Muscle layer of duodenum (tissue), 2 donors: ENCODE data around the gene STRA6.

ENCODE experiments used
- H3K27ac ChIP-seq: one replicate; pipeline ENCODE4 v1.7.0; 2013; ENCODE audit warnings: mild to moderate bottlenecking, low read length
- H3K27me3 ChIP-seq: one replicate; pipeline ENCODE4 v1.7.0; 2013; ENCODE audit warnings: low read depth, mild to moderate bottlenecking, control low read depth, low read length
- H3K36me3 ChIP-seq, 2 donors: one replicate each; pipeline ENCODE4 v1.7.0; 2013; ENCODE audit warnings: low read length in 2 of 2, control low read depth in 1 of 2, mild to moderate bottlenecking in 1 of 2; ENCODE audit not compliant: insufficient read depth in 2 of 2, control insufficient read depth in 1 of 2
- H3K4me1 ChIP-seq, 2 donors: one replicate each; pipeline ENCODE4 v1.7.0; 2013; ENCODE audit warnings: low read length in 2 of 2, mild to moderate bottlenecking in 2 of 2, control low read depth in 1 of 2, moderate library complexity in 1 of 2; ENCODE audit not compliant: insufficient read depth in 2 of 2, control insufficient read depth in 1 of 2
- H3K4me3 ChIP-seq, 2 donors: one replicate each; pipeline ENCODE4 v1.7.0; 2013; ENCODE audit warnings: low read length in 2 of 2, low read depth in 1 of 2, mild to moderate bottlenecking in 1 of 2
- H3K9me3 ChIP-seq, 2 donors: one replicate each; pipeline ENCODE4 v1.7.0; 2013; ENCODE audit warnings: low read length in 2 of 2, control low read depth in 1 of 2, mild to moderate bottlenecking in 1 of 2; ENCODE audit not compliant: control insufficient read depth in 1 of 2
- donor health status: healthy.

The STRA6 gene

DNA sequence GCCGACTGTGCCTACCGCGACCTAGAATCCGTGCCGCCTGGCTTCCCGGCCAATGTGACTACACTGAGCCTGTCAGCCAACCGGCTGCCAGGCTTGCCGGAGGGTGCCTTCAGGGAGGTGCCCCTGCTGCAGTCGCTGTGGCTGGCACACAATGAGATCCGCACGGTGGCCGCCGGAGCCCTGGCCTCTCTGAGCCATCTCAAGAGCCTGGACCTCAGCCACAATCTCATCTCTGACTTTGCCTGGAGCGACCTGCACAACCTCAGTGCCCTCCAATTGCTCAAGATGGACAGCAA is 27.7 kb downstream of the STRA6 start:
- Histone ChIP-seq H3K36me3 (no peaks in the 10 kb centered on the region), H3K27me3 (no peaks in the 10 kb centered on the region), H3K27ac (no peak overlapping the region), H3K4me3 (peak overlapping the region in 1 of 2 donors; percentile 66), H3K9me3 (no peaks in the 10 kb centered on the region), H3K4me1 (peaks cover 5 to 67% of the 10 kb centered on the region in 2 donors)

DNA sequence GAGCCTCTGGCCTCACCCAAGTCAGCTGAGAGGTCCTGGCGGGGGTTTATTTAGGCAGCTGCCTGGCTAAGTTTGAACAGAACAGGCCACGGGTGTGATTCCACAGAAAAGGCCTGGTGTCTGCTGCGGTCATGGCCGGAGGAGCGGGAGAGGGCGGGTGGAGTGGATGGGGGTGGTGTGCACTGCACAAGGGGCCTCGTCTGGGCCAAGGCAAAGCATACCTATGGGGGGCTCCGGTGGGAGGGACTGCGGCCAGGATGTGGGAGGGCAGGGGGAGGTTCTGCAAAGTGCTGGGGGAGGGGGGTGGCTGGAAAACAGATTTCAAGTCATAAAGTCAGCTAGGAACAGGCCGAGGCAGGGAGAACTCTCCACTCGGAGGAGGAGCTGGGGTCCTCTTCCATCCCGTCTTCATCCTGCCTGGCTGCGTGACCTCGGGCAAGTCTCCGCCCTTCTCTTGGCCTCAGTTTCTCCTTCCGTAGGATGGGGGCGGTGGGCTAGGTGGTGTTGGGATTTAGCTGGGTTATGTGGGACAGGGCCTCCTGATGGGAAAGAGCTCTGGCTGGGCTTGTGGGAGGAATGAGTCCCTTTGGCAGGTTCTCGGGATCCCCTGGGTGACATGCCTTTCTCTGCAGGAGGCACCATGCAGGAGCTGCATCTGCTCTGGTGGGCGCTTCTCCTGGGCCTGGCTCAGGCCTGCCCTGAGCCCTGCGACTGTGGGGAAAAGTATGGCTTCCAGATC is 28.2 kb downstream of the STRA6 start:
- Histone ChIP-seq H3K4me3 (peak overlapping the region; percentile 30 to 66), H3K27ac (no peak overlapping the region), H3K36me3 (no peaks in the 10 kb centered on the region), H3K4me1 (peaks cover 7 to 67% of the 10 kb centered on the region in 2 donors), H3K9me3 (no peaks in the 10 kb centered on the region), H3K27me3 (no peaks in the 10 kb centered on the region)

DNA sequence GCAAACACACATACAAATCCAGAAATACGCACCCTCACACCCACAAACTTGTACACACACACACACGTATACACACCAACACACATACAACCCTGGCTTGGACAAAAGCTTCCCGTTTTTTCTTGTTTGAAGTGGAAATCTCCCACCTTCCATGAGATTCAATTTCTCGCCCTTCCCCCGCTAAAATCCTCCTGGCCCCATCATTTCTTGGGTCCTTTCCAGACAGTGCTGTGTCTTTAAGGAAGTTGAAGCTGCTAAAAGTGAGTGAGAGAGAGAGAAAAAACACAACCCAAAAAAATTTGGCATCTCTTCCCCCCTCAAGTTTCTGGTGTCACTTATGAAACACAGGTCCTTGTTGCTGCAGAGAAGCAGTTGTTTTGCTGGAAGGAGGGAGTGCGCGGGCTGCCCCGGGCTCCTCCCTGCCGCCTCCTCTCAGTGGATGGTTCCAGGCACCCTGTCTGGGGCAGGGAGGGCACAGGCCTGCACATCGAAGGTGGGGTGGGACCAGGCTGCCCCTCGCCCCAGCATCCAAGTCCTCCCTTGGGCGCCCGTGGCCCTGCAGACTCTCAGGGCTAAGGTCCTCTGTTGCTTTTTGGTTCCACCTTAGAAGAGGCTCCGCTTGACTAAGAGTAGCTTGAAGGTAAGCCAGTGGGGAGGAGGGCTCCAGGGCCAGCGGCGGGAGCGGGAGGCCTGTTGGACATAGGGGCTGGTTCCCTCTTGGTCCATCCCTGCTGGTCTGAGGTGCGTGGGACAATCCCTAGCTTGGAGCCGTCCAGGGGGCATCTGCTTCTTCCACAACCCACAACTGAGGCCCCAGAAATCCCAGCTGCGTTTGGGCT is 29.0 kb downstream of the STRA6 start, which contains the start of gene ISLR:
TSS of gene ISLR (plus strand) at position 331 of the 839 bp plus-strand sequence. CDS start 1,149 bp downstream, outside the sequence.
- H3K4me1 ChIP-seq, result peaks cover 7 to 67% of the 10 kb centered on the region in 2 donors
- no peaks in the 10 kb centered on the region for H3K27me3 ChIP-seq
- no peaks in the 10 kb centered on the region for H3K9me3 ChIP-seq
- H3K36me3 ChIP-seq, result no peaks in the 10 kb centered on the region
- peak within 1 kb of the TSS; percentile 30 to 66 for H3K4me3 ChIP-seq
- peak within 1 kb of the TSS; percentile 41 for H3K27ac ChIP-seq

DNA sequence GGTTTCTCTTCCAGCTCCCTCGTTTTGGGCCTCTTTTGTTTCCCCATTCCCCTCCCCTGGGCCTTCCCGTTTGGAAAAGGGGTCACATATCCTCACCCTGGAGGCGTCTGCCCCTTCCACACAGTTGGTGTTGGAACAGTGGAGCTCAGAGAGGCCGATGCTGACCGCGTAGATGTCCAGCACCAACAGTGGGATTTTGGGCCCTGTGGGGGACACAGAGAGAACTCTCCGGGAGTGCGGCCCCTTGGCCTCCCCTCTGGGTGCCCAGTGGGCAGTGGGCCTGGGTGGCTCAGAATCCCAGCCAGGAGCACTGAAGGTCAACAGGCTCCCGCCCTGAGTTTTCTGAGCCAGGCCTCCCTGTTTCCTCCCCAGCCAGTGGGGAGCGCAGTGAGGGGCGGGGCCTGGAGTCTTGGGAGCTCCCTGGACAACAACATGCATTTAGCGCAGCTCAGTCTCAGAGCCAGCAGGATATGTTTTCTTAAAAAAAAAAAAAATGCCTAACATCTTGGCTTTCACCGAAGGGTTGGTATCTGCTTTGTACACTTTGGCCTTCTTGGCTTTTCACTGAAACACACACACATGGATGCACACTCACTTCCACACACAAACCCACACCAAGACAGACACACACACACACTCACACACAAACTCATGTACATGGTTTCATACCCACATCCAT is 29.7 kb downstream of the STRA6 start:
- Histone ChIP-seq H3K4me3 (peak overlapping the region in 1 of 2 donors; percentile 66), H3K27ac (peak overlapping the region; percentile 41), H3K36me3 (no peaks in the 10 kb centered on the region), H3K4me1 (peaks cover 7 to 72% of the 10 kb centered on the region in 2 donors), H3K27me3 (no peaks in the 10 kb centered on the region), H3K9me3 (no peaks in the 10 kb centered on the region)

DNA sequence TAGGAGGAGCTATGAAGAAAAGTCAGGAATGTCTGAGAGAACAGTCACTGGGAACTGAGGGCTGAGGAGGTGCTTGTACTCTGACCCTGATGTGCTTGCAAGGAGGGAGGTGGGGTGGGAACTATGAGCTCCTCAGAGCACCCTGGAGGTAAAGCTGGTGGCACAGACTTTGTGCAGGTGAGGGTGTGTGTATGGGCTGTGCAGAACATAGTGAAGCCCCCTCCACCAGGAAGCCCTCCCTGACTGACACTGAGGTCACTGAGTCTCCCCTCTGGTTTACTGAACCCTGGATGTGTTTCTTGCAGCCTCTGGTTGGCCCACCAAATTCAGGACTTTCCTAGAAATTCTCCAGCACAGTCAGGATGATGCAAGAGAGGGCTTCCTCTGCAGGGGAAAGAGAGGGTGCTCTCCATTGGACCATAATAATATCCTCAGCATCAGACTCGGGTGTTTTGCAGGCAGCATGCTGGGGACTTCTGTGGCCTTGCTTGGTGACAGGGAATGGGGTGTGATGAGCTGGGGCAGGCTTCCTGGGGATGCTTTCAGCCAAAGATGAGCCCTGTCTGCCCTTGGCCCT is 30.5 kb downstream of the STRA6 start:
- H3K4me1 ChIP-seq, result peaks cover 7 to 72% of the 10 kb centered on the region in 2 donors
- no peaks in the 10 kb centered on the region for H3K27me3 ChIP-seq
- H3K9me3 ChIP-seq, result no peaks in the 10 kb centered on the region
- H3K27ac ChIP-seq, result no peak overlapping the region
- H3K36me3 ChIP-seq, result no peaks in the 10 kb centered on the region
- H3K4me3 ChIP-seq, result no peak overlapping the region

DNA sequence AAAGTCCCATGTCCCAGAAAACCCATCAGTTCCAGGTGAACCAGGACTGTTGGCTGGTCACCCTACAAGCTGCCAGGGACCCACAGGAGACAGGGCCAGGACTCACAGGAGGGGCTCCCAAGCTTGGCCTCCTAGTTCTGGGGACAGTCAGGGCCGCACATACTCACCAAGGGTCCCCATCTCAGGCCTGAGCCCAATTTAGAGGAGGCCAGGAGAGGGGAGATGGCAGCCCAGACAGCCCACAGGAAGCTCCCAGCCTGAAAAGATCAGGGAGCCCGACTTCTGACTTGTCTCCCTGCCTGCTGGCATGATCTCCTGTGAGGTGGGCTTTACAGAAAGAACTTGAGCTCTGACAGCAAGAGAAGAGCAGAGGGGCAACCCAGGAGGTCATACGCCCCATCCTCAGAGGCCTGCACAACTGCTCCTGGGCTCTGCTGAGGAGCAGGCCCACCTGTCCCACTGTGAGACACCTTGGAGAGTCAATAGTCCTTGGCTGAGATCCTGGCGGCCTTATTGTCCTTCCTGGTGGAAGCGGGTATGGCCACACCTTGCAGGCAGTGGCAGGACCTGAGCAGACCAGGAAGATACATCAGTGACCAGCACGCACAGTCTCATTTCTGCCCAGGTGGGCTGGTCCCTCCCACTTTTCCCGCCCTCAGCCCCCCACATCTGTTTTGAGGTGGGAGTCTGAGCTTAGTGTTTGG is 31.6 kb downstream of the STRA6 start:
- H3K27me3 ChIP-seq, result no peaks in the 10 kb centered on the region

DNA sequence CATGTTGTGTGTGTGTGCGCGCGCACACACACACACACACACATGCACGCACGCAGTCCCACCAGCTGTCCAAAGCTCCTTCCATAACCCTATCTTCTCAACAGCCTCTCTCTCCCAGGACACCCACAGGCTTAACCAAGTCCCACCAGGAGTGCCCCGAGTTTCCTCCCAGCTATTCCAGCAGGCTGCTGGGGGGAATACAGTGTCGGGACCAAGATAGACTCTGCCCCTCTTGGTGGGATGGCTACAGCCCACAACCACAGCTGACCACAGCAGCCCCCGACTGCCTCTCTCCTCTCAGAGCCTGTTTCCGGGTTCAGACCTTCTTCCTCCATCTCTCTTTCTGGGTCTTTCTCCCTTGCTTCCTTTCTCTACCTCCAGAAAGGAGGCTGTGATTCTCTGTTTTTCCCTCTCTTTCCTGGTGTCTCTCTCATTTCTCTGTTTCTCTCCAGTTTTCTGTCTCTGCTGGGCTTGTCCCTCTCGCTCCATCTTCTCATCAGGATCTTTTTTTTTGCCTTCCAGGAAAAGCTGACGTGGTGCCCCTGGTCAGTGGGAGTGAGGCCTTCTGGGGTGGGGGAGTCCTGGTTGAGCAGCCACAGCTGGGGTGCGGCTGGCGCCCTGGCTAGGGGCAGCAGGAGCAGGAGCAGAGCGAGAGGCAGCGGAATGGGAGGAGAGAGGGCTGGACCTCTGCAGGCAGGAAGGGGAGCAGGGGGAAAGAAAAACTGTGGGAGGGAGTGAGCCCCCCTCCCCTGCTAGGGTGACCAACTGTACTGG is 32.3 kb downstream of the STRA6 start:
- no peaks in the 10 kb centered on the region for H3K27me3 ChIP-seq
- no peak overlapping the region for H3K27ac ChIP-seq
- peaks cover 7 to 55% of the 10 kb centered on the region in 2 donors for H3K4me1 ChIP-seq
- no peaks in the 10 kb centered on the region for H3K9me3 ChIP-seq
- H3K36me3 ChIP-seq, result no peaks in the 10 kb centered on the region
- H3K4me3 ChIP-seq, result no peak overlapping the region

More for the DNA sequence above, 31.6 kb downstream of the STRA6 start:
- Histone ChIP-seq H3K4me3 (no peak overlapping the region), H3K9me3 (no peaks in the 10 kb centered on the region), H3K36me3 (no peaks in the 10 kb centered on the region), H3K27ac (no peak overlapping the region), H3K4me1 (peaks cover 7 to 62% of the 10 kb centered on the region in 2 donors)

DNA sequence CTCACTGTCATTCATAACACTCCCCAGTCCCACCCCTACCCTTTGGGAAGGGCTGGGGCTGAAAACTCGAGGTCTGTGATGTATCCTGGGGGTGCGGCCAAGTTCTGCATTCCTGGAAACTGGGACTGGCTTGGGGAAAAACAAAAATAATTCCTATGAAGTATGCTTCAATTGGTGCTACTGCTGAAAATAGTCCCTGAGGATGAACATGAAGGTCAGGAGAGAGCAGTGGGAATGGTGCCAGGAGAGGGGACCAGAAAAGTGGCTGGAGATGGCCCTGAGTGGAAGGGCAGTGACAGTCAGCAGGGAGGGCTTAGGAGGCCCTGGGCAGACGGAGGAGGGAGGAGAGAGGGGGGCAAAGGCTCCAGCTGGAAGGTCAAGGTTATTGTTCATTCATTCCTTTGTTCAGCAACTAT is 33.9 kb downstream of the STRA6 start:
- Histone ChIP-seq H3K27ac (no peak overlapping the region), H3K9me3 (no peaks in the 10 kb centered on the region)

DNA sequence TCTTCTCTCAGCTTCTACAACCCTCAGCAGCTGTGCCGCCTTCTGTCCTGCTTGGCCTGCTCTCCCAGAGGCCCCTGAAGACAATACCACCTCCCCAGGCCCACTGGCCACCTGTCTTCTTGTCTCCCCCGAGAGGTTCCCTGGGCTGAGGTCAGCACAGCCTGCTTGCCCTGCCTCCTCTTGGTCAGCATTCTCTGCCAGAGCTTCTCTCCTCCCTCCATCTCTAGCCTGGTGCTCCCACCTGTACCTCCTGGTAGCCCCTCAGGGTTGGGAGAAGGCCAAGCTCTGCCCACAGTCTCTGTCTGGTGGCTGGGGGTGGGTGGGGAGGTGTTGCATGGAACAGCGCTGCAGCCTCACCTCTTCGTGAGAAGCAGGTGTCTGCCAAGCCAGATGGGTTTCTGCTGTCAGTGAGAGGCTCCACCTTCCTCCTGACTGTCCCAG is 34.7 kb downstream of the STRA6 start:
- no peaks in the 10 kb centered on the region for H3K9me3 ChIP-seq
- no peaks in the 10 kb centered on the region for H3K36me3 ChIP-seq
- H3K4me1 ChIP-seq, result peaks cover 3 to 36% of the 10 kb centered on the region in 2 donors
- H3K4me3 ChIP-seq, result no peak overlapping the region
- no peak overlapping the region for H3K27ac ChIP-seq
- no peaks in the 10 kb centered on the region for H3K27me3 ChIP-seq

More for the DNA sequence above, 33.9 kb downstream of the STRA6 start:
- Histone ChIP-seq H3K4me3 (no peak overlapping the region), H3K27me3 (no peaks in the 10 kb centered on the region), H3K36me3 (no peaks in the 10 kb centered on the region), H3K4me1 (peaks cover 7 to 44% of the 10 kb centered on the region in 2 donors)

DNA sequence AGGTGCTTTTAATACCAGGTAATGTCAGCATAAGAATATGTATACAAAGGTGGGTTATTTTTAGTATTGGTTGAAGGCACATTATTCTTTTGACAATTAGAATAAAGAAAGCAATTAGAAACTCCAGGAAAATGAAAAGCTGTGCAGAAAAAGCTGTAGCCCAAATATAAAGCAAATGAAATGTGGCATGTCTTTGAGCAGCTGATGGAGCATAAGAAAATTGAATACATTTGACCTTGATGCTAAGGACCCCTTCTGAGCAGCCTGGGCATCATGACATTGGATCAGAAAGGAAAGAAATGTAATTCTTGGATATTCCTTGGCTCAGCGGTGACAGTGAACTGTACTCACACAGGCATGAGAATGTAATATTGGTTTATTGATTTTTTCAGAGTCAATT is 37.1 kb downstream of the STRA6 start:
- no peaks in the 10 kb centered on the region for H3K27me3 ChIP-seq
- no peak overlapping the region for H3K4me3 ChIP-seq
- no peak overlapping the region for H3K27ac ChIP-seq
- H3K9me3 ChIP-seq, result no peaks in the 10 kb centered on the region
- H3K36me3 ChIP-seq, result no peaks in the 10 kb centered on the region
- peaks cover 3 to 24% of the 10 kb centered on the region in 2 donors for H3K4me1 ChIP-seq
